ENCODE data around the gene RPS3. TPM values are rescaled to one million over a fixed set of nuclear protein-coding genes. Genes with fewer than 3 reads are reported as not detected.
A peak's percentile ranks its signal among the peaks of the same experiment; 100 is the strongest.

The RPS3 gene
- total and polyA plus RNA-seq, 2 of the 13 experiments (the other 11 are each of a cell fraction or from before 2014, with no cell fraction given), result 2,143 to 3,616 TPM

DNA sequence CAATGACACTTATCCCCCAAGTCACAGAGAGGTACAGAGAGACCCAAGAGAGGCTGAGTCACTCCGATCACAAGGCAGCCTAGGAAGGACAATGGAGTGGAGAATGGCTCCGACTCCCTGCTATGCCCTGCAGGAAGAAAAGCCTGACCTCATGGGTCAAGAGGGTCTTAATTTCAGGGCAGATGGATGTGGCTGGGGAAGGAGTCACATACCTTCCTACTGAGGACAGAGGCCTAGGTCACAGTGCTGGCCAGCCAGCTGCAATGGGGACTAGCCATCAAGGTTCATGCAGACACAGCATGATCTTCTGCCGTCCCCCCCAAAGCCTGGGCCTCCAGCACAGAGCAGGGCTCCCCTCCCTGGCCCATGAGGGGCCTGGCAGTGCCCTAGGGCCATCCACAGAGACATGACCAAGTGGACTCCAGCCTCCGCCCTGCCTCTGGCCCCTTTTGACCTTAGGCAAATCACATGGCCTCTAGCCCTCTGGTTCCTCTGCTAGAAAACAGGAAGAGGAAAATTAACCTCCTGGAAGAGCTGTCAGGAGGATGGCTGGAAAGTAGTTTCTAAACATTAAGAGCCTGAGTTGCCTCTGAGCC is 49.7 kb upstream of the RPS3 start (continued):
- TF ChIP-seq EP300 (IDR thresholded peaks at IDR 0.05; ENCODE audit: low read depth in 2 of 2, low read length in 2 of 2), result peak in 1 of 2 experiments; percentile 8; a peak in 1 of 4 replicates
- no peak for TF ChIP-seq EP300 (CRISPR knock-in tag; IDR thresholded peaks at IDR 0.05; ENCODE audit: borderline replicate concordance)
- no peak for TF ChIP-seq SETDB1 (CRISPR knock-in tag; IDR thresholded peaks at IDR 0.05; ENCODE audit: borderline replicate concordance)
- no peak for TF ChIP-seq ZNF607 (CRISPR knock-in tag; IDR thresholded peaks at IDR 0.05; ENCODE audit: borderline replicate concordance)
- no peak for TF ChIP-seq ZNF253 (CRISPR knock-in tag; IDR thresholded peaks at IDR 0.05; ENCODE audit: borderline replicate concordance)
- TF ChIP-seq TP53 (CRISPR knock-in tag; conservative IDR thresholded peaks at IDR 0.05), result 0 out of 2 replicates have a peak, but pooled peaks have one; percentile 29
- TF ChIP-seq SMC3 (IDR thresholded peaks at IDR 0.05; ENCODE audit: low read length), result no peak
- TF ChIP-seq PRMT3 (CRISPR knock-in tag; IDR thresholded peaks at IDR 0.05; ENCODE audit: borderline replicate concordance, low read depth), result no peak
- TF ChIP-seq, protein P1, sequence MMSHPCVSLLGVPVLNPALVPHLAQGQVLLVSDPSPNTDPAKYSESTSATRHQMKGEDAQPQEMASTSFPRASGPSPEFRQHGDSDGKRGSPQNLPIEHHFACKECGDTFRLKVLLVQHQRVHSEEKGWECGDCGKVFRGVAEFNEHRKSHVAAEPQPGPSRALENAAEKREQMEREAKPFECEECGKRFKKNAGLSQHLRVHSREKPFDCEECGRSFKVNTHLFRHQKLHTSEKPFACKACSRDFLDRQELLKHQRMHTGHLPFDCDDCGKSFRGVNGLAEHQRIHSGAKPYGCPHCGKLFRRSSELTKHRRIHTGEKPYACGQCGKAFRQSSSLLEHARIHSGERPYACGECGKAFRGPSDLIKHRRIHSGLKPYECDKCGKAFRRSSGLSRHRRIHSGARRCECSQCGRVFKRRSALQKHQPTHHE (CRISPR knock-in tag; IDR thresholded peaks at IDR 0.05; ENCODE audit: borderline replicate concordance), result no peak
- no peak for TF ChIP-seq ZNF337 (CRISPR knock-in tag; IDR thresholded peaks at IDR 0.05; ENCODE audit: borderline replicate concordance, low read depth)
- TF ChIP-seq TCF12 (IDR thresholded peaks at IDR 0.05), result no peak
- TF ChIP-seq TCF12 (CRISPR knock-in tag; IDR thresholded peaks at IDR 0.05), result no peak
- TF ChIP-seq THAP11 (CRISPR knock-in tag; IDR thresholded peaks at IDR 0.05), result no peak
- peak; percentile 48 to 79; a peak in 2 of 4 replicates for TF ChIP-seq NR2F1 (CRISPR knock-in tag; IDR thresholded peaks at IDR 0.05)
- TF ChIP-seq, protein P2, sequence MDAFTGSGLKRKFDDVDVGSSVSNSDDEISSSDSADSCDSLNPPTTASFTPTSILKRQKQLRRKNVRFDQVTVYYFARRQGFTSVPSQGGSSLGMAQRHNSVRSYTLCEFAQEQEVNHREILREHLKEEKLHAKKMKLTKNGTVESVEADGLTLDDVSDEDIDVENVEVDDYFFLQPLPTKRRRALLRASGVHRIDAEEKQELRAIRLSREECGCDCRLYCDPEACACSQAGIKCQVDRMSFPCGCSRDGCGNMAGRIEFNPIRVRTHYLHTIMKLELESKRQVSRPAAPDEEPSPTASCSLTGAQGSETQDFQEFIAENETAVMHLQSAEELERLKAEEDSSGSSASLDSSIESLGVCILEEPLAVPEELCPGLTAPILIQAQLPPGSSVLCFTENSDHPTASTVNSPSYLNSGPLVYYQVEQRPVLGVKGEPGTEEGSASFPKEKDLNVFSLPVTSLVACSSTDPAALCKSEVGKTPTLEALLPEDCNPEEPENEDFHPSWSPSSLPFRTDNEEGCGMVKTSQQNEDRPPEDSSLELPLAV (CRISPR knock-in tag; conservative IDR thresholded peaks at IDR 0.05; ENCODE audit: low read depth), result no peak
- TF ChIP-seq, protein P3, sequence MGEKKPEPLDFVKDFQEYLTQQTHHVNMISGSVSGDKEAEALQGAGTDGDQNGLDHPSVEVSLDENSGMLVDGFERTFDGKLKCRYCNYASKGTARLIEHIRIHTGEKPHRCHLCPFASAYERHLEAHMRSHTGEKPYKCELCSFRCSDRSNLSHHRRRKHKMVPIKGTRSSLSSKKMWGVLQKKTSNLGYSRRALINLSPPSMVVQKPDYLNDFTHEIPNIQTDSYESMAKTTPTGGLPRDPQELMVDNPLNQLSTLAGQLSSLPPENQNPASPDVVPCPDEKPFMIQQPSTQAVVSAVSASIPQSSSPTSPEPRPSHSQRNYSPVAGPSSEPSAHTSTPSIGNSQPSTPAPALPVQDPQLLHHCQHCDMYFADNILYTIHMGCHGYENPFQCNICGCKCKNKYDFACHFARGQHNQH (CRISPR knock-in tag; IDR thresholded peaks at IDR 0.05), result no peak
- no peak for TF ChIP-seq ASH2L (IDR thresholded peaks at IDR 0.05; ENCODE audit: insufficient read length, low read depth, low read length)
- no peak for TF ChIP-seq RBM39 (IDR thresholded peaks at IDR 0.05; ENCODE audit: low read depth, low read length, poor library complexity, severe bottlenecking)
- TF ChIP-seq PHF21A (CRISPR knock-in tag; IDR thresholded peaks at IDR 0.05), result no peak
- TF ChIP-seq ZNF567 (CRISPR knock-in tag; IDR thresholded peaks at IDR 0.05; ENCODE audit: borderline replicate concordance), result no peak
- TF ChIP-seq SCMH1 (CRISPR knock-in tag; IDR thresholded peaks at IDR 0.05; ENCODE audit: borderline replicate concordance), result no peak
- TF ChIP-seq SNRNP70 (IDR thresholded peaks at IDR 0.05; ENCODE audit: low read depth, low read length), result no peak
- TF ChIP-seq SMAD1 (CRISPR knock-in tag; IDR thresholded peaks at IDR 0.05; ENCODE audit: borderline replicate concordance, low read depth), result no peak
- TF ChIP-seq ZNF33B (CRISPR knock-in tag; IDR thresholded peaks at IDR 0.05), result no peak

Data from HepG2 (cell line).